ENCODE results near the gene MIEN1. TPM values are rescaled to one million over a fixed set of nuclear protein-coding genes. Genes with fewer than 3 reads are reported as not detected.
A peak's percentile ranks its signal among the peaks of the same experiment; 100 is the strongest.

MIEN1 gene
- total RNA-seq, 2 donors from 2014 or later = 39.4 to 40.1 TPM

DNA sequence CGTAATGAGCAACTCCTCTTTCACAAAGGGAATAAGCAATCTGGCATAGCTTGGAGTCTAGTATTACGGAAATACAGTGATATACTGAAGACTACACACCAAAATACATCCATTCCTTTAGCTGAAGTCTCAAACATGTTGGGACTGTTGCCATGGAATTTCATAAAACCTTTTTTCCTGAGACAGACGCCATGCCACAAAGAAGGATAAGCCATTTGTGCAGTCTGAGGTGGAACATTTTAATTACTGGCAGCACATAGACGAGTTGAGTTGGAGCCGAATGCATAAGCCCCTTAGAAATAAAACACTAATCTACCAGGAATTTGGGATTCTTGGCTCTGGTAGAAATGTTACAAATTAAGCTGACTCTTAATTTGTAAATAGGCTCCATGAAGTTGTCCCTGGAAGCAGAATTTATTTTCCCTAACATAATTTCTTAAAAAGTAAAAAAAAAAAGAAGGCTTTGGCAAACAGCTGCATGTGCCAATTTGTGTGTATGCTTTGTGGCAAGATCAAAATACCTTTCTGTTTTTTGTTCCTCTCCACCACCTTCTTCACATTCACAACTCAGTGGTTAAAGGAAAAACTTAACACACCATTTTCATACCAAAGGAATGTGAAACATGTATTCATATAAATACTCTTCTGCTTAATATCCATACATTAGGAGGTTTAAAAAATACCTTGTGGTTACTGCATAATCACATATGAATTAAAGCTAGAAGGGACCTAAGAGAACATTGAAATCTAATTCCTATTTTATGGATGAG lies 32.9 kb upstream of the MIEN1 start:
- Mint-ChIP-seq H3K27me3 (ENCODE audit: low read depth) (no peaks in the 10 kb centered on the region), H3K4me3 (peak overlapping the region in 1 of 2 donors; percentile 15), H3K4me1 (ENCODE audit: low read depth) (peaks cover 85% of the 10 kb centered on the region), H3K36me3 (ENCODE audit: insufficient read depth in 2 of 2) (peaks cover 23 to 36% of the 10 kb centered on the region in 2 donors), H3K9me3 (no peaks in the 10 kb centered on the region), H3K27ac (peak overlapping the region; percentile 36)
- DNase-seq (no peak), ATAC-seq (replicated peaks in 1 of 2) (no peak)

DNA sequence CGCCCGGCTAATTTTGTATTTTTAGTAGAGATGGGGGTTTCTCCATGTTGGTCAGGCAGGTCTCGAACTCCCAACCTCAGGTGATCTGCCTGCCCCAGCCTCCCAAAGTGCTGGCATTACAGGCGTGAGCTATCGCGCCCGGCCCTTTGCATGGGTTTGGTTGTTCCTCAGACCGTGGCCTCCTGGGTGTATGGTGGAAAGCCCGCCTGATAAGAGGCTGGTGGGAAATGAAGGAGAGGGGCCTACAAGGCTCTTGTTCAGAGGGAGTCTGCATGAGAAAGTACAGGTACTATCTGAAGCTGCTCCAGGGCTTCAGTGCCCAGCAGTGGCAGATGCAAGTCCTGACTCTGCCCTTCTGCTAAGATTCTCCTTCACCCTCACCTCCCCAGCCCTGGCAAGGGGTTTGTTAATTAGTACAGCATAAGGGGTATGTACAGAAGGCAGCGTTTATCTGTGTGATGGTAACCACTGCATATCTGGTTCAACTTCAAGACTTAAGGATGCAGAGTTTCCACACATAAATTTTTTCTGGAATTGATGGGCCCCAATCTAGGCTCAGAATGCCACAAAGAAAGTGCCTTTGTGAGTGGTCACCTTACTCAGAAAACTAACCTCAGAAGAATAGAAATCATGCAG lies 31.6 kb upstream of the MIEN1 start:
- H3K4me3 Mint-ChIP-seq = peak overlapping the region; percentile 31 to 55
- peaks cover 85% of the 10 kb centered on the region for H3K4me1 Mint-ChIP-seq (ENCODE audit: low read depth)
- H3K36me3 Mint-ChIP-seq (ENCODE audit: insufficient read depth in 2 of 2) = peaks cover 21 to 29% of the 10 kb centered on the region in 2 donors
- DNase-seq = no peak
- H3K9me3 Mint-ChIP-seq = no peaks in the 10 kb centered on the region
- H3K27me3 Mint-ChIP-seq (ENCODE audit: low read depth) = no peaks in the 10 kb centered on the region
- peak overlapping the region; percentile 72 for H3K27ac Mint-ChIP-seq
- peak; percentile 41 to 44 for ATAC-seq (replicated peaks in 1 of 2)

DNA sequence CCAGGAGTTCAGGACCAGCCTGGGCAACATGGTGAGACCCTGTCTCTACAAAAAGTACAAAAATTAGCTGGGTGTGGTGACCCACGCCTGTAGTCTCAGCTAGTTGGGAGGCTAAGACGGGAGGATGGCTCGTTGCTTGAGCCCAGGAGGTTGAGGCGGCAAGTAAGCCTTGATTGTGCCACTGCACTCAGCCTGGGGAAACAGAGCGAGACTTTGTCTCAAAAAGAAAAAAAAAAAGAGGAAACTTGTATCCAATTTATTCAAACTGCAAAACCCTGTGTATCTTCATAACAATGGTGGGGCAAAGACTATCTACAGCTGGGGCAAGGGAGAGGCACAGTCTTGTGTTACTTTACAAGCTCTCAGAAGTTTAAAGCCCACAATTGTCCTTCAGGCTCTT lies 28.9 kb upstream of the MIEN1 start:
- H3K27ac Mint-ChIP-seq = peak overlapping the region; percentile 93
- H3K9me3 Mint-ChIP-seq = no peaks in the 10 kb centered on the region
- H3K36me3 Mint-ChIP-seq (ENCODE audit: insufficient read depth in 2 of 2) = peaks cover 4 to 5% of the 10 kb centered on the region in 2 donors
- ATAC-seq (replicated peaks in 1 of 2) (no peak), DNase-seq (no peak)
- no peaks in the 10 kb centered on the region for H3K27me3 Mint-ChIP-seq (ENCODE audit: low read depth)
- H3K4me1 Mint-ChIP-seq (ENCODE audit: low read depth) = peaks cover 82% of the 10 kb centered on the region
- peak overlapping the region; percentile 72 to 82 for H3K4me3 Mint-ChIP-seq

DNA sequence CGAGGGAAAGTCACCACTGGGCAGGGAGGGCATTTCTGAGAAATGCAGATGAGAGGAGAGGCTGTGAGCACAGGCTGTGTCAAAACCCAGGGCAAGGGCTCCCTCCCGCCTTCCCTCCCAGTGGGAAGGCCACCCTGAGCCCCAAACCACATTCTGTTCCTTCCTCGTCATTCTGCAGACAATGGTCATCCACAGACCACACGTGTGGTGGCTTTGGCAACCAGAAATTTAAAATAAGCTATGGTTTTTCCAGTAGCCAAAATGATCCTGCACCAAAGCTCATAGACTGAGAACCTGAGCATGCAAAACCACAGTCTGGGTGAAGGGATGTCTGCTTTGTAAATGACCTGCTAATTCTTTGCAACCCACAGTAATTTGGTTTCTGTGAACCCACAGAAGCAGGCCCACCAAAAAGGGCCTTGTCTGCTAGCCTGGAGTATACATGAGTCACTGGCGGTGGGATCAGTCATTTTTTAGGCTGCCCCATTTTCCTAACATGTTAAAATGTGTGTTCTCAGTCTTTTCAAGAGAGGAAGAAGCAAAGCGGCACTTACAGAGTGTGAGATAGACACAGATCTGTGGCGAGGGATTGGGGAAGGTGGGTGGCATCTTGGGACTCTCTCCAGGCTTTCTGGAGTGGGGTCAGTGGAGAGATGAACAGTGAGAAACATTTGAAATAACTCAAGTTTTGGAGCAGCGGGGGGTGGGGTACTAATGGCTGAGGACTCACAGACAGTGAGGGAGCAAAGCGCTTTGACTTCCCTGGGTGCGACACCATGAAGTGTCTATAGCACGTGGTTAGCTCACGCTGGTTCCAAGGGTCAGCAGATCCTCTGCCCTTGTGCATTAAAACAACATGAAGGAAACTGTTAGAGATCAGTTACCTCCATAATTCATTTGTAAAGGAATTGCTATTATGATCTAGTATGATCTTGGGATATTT lies 27.9 kb upstream of the MIEN1 start:
- peak overlapping the region; percentile 93 for H3K27ac Mint-ChIP-seq
- peaks cover 81% of the 10 kb centered on the region for H3K4me1 Mint-ChIP-seq (ENCODE audit: low read depth)
- DNase-seq (peak; percentile 74 to 76), ATAC-seq (replicated peaks in 1 of 2) (peak; percentile 36 to 47)
- H3K27me3 Mint-ChIP-seq (ENCODE audit: low read depth) = no peaks in the 10 kb centered on the region
- H3K9me3 Mint-ChIP-seq = no peaks in the 10 kb centered on the region
- H3K4me3 Mint-ChIP-seq = peak overlapping the region; percentile 72 to 82
- peaks cover 3 to 5% of the 10 kb centered on the region in 2 donors for H3K36me3 Mint-ChIP-seq (ENCODE audit: insufficient read depth in 2 of 2)

DNA sequence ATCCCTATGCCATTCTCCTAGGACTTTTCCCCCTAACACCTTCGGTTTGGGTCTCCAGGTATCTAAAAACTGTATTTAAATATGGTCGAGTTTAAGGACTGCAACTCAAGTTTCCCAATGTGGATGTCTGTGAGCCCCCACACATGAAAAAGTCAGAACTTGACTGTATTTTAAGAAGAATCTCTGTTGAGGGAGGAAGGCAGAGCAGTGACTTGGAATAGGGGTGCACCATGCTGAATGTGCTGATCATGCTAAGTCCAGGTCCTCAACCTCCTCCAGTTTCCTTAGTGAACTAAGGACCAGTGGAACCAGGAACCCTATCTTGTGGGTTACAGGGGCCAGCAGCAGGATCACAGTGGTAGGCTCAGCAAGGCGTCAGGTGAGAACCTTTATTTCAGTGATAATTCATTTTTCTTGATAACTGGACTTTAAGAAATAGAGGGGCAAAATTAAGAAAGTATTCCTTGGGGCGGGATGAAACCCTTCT lies 26.9 kb upstream of the MIEN1 start:
- ATAC-seq (replicated peaks in 1 of 2) (no peak), DNase-seq (no peak)
- no peaks in the 10 kb centered on the region for H3K27me3 Mint-ChIP-seq (ENCODE audit: low read depth)
- no peaks in the 10 kb centered on the region for H3K9me3 Mint-ChIP-seq
- H3K36me3 Mint-ChIP-seq (ENCODE audit: insufficient read depth in 2 of 2) = peaks cover 3% of the 10 kb centered on the region in 2 donors
- H3K4me1 Mint-ChIP-seq (ENCODE audit: low read depth) = peaks cover 79% of the 10 kb centered on the region
- peak overlapping the region; percentile 72 to 82 for H3K4me3 Mint-ChIP-seq
- H3K27ac Mint-ChIP-seq = peak overlapping the region; percentile 93

DNA sequence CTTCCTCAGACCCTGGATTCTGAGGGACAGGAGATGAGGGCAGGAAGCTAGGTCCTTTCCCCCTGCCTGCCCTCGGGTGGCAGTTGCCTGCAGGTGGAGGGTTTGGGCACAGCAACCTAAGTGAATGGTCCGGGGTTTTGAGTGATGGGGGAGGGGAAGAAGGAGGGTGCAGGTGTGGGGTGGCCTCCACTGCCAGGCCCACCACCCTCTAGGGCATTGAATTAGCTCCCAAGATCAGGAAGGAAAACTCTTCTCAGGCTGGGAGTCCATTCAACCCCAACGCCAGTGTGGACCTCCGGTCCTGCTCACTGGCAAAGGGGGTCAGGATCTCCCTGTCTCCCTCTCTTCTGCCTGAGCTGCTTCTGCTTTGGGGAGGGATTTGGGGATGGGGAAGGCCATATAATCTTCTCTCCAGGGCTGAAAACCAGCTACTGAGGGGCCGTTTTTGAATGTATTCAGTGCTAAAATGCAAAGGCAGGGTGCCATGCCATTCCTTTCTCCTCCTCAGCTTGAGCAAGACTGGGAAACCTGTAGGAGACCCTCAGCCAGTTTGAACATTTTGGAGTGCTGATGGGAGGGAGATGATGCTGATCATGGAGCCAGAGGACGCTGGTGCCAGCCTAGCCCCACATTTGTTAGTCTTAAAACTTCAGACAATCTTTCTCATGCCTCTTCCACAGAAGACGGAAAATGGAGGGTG lies 26.2 kb upstream of the MIEN1 start:
- ATAC-seq (replicated peaks in 1 of 2) (no peak), DNase-seq (peak in 1 of 2 donors; percentile 0)
- peak overlapping the region; percentile 78 to 82 for H3K4me3 Mint-ChIP-seq
- H3K9me3 Mint-ChIP-seq = no peaks in the 10 kb centered on the region
- peak overlapping the region; percentile 93 for H3K27ac Mint-ChIP-seq
- H3K4me1 Mint-ChIP-seq (ENCODE audit: low read depth) = peaks cover 80% of the 10 kb centered on the region
- H3K27me3 Mint-ChIP-seq (ENCODE audit: low read depth) = no peaks in the 10 kb centered on the region
- H3K36me3 Mint-ChIP-seq (ENCODE audit: insufficient read depth in 2 of 2) = peaks cover 3% of the 10 kb centered on the region in 2 donors

DNA sequence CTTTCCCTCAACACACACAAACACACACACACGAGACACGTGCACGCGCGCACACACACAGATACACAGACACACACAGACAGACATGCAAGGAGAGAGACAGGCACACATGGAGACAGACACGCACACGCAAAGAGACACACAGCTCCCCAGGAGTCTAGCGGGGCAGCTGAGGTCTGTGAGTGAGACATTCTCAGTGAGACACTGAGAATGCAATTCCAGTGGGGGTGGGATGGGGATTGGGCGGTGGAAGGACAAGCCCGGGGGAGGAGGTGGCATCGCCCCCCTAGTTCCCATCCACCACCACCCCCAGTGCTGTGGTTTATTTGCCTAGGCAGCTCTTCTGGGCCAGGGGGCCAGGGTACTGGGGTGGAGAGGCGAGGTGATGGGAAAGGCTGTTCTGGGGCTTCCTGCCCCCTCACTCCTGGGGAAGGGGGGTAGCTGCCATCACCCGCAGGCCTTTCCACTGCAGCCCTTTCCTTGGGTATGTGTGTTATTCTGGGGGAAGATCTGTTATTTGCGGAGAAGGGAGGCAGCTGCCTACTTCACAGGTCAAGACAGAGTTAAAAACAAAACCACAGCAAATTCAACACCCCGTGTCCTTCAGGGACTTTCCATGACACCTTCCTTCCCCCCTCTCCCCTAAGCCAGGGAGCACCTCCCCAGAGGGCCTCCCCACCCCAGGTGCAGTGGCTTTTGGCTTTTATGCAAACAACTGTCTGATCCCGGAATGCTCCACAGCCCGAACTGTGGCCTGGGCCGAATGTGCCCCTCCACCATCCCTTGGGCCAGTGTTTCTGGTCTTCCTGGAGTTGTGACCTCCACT lies 25.4 kb upstream of the MIEN1 start:
- no peaks in the 10 kb centered on the region for H3K27me3 Mint-ChIP-seq (ENCODE audit: low read depth)
- DNase-seq = peak in 1 of 2 donors; percentile 42
- H3K36me3 Mint-ChIP-seq (ENCODE audit: insufficient read depth in 2 of 2) = peaks cover 0 to under 1% of the 10 kb centered on the region in 2 donors
- H3K4me1 Mint-ChIP-seq (ENCODE audit: low read depth) = peaks cover 80% of the 10 kb centered on the region
- H3K4me3 Mint-ChIP-seq = peak overlapping the region; percentile 78 to 82
- ATAC-seq (replicated peaks in 1 of 2) = no peak
- no peaks in the 10 kb centered on the region for H3K9me3 Mint-ChIP-seq
- H3K27ac Mint-ChIP-seq = peak overlapping the region; percentile 26

DNA sequence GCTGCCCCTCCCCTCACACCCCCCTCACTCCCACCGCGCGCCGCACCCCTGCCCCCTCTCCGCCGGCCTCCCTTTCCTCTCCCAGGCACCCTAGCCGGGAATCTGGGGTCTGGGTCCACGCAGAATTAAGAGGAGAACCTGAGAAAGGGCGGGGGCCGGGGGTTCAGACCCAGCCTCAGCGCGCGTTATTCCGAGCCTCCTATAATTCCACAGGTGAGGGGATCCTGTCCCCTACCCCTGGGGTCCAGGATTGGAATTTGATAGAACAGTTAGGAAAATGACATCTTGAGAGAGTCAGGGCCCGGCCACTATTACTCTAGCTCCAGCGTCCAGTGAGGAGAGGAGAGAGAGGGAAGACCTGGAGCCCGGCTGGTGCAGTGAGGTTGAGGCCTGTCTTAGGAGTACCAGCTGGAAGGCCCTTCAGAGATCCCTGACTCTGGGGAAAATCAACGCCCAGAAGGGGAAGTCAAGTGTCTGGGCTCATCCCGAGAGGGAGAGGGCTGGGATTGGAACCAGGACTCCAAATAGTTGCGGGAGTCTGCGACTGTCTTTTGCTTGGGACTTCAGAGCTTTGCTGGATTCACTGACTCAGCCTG lies 24.7 kb upstream of the MIEN1 start:
- peak overlapping the region; percentile 76 for H3K27ac Mint-ChIP-seq
- H3K9me3 Mint-ChIP-seq = no peaks in the 10 kb centered on the region
- no peak for ATAC-seq (replicated peaks in 1 of 2)
- no peaks in the 10 kb centered on the region for H3K36me3 Mint-ChIP-seq (ENCODE audit: insufficient read depth in 2 of 2)
- no peak for DNase-seq
- H3K27me3 Mint-ChIP-seq (ENCODE audit: low read depth) = no peaks in the 10 kb centered on the region
- peak overlapping the region; percentile 72 to 78 for H3K4me3 Mint-ChIP-seq
- H3K4me1 Mint-ChIP-seq (ENCODE audit: low read depth) = peaks cover 78% of the 10 kb centered on the region

DNA sequence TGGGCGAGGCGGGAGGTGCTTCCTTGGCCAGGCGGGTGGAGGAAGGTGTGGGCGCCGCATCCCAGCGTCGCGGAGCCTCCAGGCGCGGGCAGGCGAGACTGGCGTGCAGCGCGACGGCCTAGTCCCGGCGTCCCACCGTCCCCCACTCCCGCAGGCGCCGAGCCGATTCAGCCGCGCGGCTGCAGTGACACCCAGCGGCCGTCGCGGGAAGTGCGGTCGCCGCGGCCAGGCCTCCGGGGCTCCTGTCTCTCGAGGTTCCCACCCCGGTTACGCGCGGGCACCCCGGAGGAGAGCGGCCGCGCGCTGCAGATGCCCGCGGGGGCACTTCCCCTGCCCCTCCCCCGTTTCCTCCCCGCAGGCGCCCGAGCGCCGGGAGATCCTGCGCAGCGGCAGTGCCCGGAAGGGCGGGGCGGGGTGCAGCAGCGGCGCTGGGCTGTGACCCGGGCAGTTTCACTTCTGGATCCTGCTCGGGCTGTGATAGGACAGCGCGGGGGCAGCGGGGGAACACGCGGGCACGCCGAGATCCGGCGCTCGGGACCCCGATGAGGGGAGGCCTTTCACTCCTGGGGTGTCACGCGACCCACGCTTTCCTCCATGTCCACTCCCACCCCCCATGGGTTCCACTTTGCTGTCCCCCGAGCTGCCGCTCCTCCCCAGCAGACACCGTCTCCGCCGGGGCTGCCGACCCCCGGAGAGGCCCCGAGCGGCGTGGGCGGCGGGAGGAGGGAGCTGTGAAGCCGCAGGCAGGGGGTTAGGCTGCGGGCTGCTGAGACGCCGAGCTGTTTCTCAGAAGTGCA lies 24.0 kb upstream of the MIEN1 start:
- ATAC-seq (replicated peaks in 1 of 2) (peak; percentile 82 to 83), DNase-seq (peak; percentile 98 to 99)
- Mint-ChIP-seq H3K36me3 (ENCODE audit: insufficient read depth in 2 of 2) (no peaks in the 10 kb centered on the region), H3K4me3 (peak overlapping the region; percentile 78 to 84), H3K27me3 (ENCODE audit: low read depth) (no peaks in the 10 kb centered on the region), H3K27ac (no peak overlapping the region), H3K4me1 (ENCODE audit: low read depth) (peaks cover 71% of the 10 kb centered on the region), H3K9me3 (no peaks in the 10 kb centered on the region)

DNA sequence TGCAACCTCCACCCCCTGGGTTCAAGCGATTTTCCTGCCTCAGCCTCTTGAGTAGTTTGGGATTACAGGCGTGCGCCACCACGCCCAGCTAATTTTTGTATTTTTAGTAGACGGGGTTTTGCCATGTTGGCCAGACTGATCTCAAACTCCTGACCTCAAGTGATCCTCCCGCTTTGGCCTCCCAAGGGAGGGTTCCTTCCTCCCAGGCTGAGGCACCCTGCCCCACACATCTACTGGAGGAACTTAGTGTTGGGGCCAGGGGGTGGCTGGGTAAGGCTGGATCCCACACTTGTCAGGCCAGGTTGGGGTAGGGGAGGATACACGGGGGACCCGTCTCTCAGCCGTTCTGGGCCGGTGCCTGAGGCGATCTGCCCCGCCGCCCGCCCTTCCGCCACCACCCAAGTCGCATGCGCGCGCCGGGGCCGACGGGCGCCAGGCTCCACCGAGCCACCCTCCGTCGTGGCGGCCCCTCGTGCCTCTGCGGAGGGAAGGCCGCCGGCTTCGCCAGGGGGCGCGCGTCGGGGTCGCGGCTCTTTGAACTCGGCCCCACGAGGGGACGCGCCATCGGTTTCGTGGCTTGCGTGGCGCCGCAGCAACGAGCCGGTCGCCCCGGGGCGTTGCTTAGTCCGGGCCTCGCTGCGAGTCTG lies 23.3 kb upstream of the MIEN1 start:
- peaks cover 64% of the 10 kb centered on the region for H3K4me1 Mint-ChIP-seq (ENCODE audit: low read depth)
- peak overlapping the region; percentile 97 for H3K27ac Mint-ChIP-seq
- peak overlapping the region; percentile 78 to 84 for H3K4me3 Mint-ChIP-seq
- no peaks in the 10 kb centered on the region for H3K9me3 Mint-ChIP-seq
- no peaks in the 10 kb centered on the region for H3K36me3 Mint-ChIP-seq (ENCODE audit: insufficient read depth in 2 of 2)
- DNase-seq (peak; percentile 74 to 78), ATAC-seq (replicated peaks in 1 of 2) (peak; percentile 21 to 27)
- H3K27me3 Mint-ChIP-seq (ENCODE audit: low read depth) = no peaks in the 10 kb centered on the region

Data from activated T-cell treated with anti-CD3 and anti-CD28 coated beads, Interleukin-2, amount 50 U/mL, for 72 hours (primary cell).